GM23248 (cell line): ENCODE data around the gene AIMP1. TPM values are rescaled to one million over a fixed set of nuclear protein-coding genes. Genes with fewer than 3 reads are reported as not detected.

ENCODE experiments used
- DNase-seq: peaks from one replicate; pipeline ENCODE4 v3.0.0-alpha.2; 2015
- H2AFZ ChIP-seq: fragments of 200-600 bp; sonication (generic); 2 replicates; pipeline ENCODE4 v1.6.1; 2016; ENCODE audit warnings: antibody characterized with exemption
- H3F3A ChIP-seq: fragments of 200-600 bp; sonication (generic); 2 replicates; pipeline ENCODE4 v1.6.1; 2016; ENCODE audit warnings: mild to moderate bottlenecking, antibody characterized with exemption, mixed run types; ENCODE audit not compliant: insufficient read depth
- H3K27ac ChIP-seq: fragments of 200-600 bp; sonication (generic); 2 replicates; pipeline ENCODE4 v1.5.1; 2016; ENCODE audit warnings: mild to moderate bottlenecking
- H3K27me3 ChIP-seq: fragments of 200-600 bp; sonication (generic); replicated peaks from 2 replicates; pipeline ENCODE4 v1.6.1; 2016; ENCODE audit warnings: mild to moderate bottlenecking; ENCODE audit not compliant: insufficient read depth
- H3K36me3 ChIP-seq: fragments of 200-600 bp; sonication (generic); 2 replicates; pipeline ENCODE4 v1.6.1; 2016; ENCODE audit warnings: low read depth, mild to moderate bottlenecking
- H3K4me1 ChIP-seq: fragments of 200-600 bp; sonication (generic); 2 replicates; pipeline ENCODE4 v1.6.1; 2016; ENCODE audit warnings: mild to moderate bottlenecking; ENCODE audit not compliant: insufficient read depth
- H3K4me2 ChIP-seq: fragments of 200-600 bp; sonication (generic); one replicate; pipeline ENCODE4 v1.6.1; 2016; ENCODE audit warnings: mild to moderate bottlenecking; ENCODE audit not compliant: unreplicated experiment
- H3K4me3 ChIP-seq: fragments of 200-600 bp; sonication (generic); 2 replicates; pipeline ENCODE4 v1.5.1; 2016; ENCODE audit warnings: mild to moderate bottlenecking
- H3K79me2 ChIP-seq: fragments of 200-600 bp; sonication (generic); 2 replicates; pipeline ENCODE4 v1.6.1; 2016; ENCODE audit warnings: mild to moderate bottlenecking; ENCODE audit not compliant: insufficient read depth
- H3K9ac ChIP-seq: fragments of 200-600 bp; sonication (generic); 2 replicates; pipeline ENCODE4 v1.6.1; 2016; ENCODE audit warnings: mild to moderate bottlenecking
- H3K9me2 ChIP-seq: fragments of 200-600 bp; sonication (generic); 2 replicates; pipeline ENCODE4 v1.6.1; 2016; ENCODE audit warnings: mixed run types, mild to moderate bottlenecking, moderate library complexity; ENCODE audit not compliant: insufficient read depth
- H3K9me3 ChIP-seq: fragments of 200-600 bp; sonication (generic); one replicate; pipeline ENCODE4 v1.6.1; 2017; ENCODE audit warnings: low read depth
- H4K20me1 ChIP-seq: fragments of 200-600 bp; sonication (generic); 2 replicates; pipeline ENCODE4 v1.6.0; 2016; ENCODE audit not compliant: insufficient read depth
- EZH2 ChIP-seq: fragments of 200-600 bp; sonication (generic); IDR thresholded peaks from 2 replicates; pipeline ENCODE4 v1.6.1; 2018; ENCODE audit warnings: antibody characterized with exemption, mild to moderate bottlenecking; ENCODE audit not compliant: insufficient read depth, poor library complexity, severe bottlenecking
- EZH2phosphoT487 ChIP-seq: fragments of 200-600 bp; sonication (generic); IDR thresholded peaks from 2 replicates; pipeline ENCODE4 v1.6.1; 2018; ENCODE audit warnings: antibody characterized with exemption, moderate library complexity, mild to moderate bottlenecking, low read depth; ENCODE audit not compliant: insufficient read depth
- WGBS, 2 experiments: methylation state at CpG; one replicate each; pipeline ENCODE4 v1.1.6; 2015 to 2017; ENCODE audit warnings: low lambda C conversion rate in 2 of 2, low coverage in 1 of 2; ENCODE audit errors: missing lambda C conversion rate in 2 of 2; 5-methylcytosine and 5-hydroxymethylcytosine counted together
- in situ Hi-C: fragments of 300-500 bp; cut with MboI; formaldehyde crosslinking; loops from 2 replicates; pipeline ENCODE4 v1.15.0; 2020
- polyA plus RNA-seq: library from polyadenylated mRNA; unstranded; fragments of >200 nt; fragmentation: Nextera tagmentation; extraction: Ambion mirVana; gene quantifications from 2 replicates; pipeline ENCODE4 v1.2.1, GENCODE V29; 2016
- total RNA-seq: library from RNA; depleted of rRNA; stranded (reverse); fragments of >200 nt; shearing (Covaris generic); gene quantifications from 2 replicates; pipeline ENCODE4 v1.2.3, GENCODE V29; 2014

The AIMP1 gene
- total and polyA plus RNA-seq, 2 experiments from 2014 or later = 45.5 to 101 TPM

DNA sequence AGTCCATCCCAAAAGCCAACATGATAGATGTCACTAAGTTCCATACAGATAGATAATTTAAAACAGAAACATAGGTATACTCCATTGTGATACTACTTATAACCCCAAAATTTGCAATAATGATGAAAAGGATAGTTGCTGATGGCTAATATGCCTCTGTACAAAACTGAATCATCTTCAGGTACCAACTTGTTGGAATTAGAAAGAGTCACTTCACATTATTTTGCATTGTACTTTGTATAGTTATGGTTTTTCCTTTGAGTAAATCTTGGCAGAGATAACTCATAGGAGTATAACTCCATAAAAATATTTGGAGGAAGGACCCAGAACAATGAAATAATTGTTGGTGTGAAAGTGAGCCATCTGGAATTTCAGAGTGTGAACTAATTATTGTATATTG, 34.7 kb downstream of the AIMP1 start:
- no peak for DNase-seq
- H3F3A ChIP-seq = peaks cover 9% of the 10 kb centered on the region
- H2AFZ ChIP-seq = no peak overlapping the region
- no peaks in the 10 kb centered on the region for H3K9me3 ChIP-seq
- H4K20me1 ChIP-seq = no peaks in the 10 kb centered on the region
- H3K4me3 ChIP-seq = no peak overlapping the region
- H3K27me3 ChIP-seq = no peaks in the 10 kb centered on the region
- H3K27ac ChIP-seq = no peak overlapping the region
- TF ChIP-seq EZH2 (no peak), EZH2phosphoT487 (no peak)
- in situ Hi-C loops = no loop called here
- H3K9ac ChIP-seq = no peak overlapping the region
- H3K4me1 ChIP-seq = peaks cover 14% of the 10 kb centered on the region
- no peaks in the 10 kb centered on the region for H3K9me2 ChIP-seq
- peaks cover 10% of the 10 kb centered on the region; the same call in 1 of the 2 replicates for H3K79me2 ChIP-seq
- H3K36me3 ChIP-seq = peaks cover 22% of the 10 kb centered on the region
- H3K4me2 ChIP-seq = no peak overlapping the region

DNA sequence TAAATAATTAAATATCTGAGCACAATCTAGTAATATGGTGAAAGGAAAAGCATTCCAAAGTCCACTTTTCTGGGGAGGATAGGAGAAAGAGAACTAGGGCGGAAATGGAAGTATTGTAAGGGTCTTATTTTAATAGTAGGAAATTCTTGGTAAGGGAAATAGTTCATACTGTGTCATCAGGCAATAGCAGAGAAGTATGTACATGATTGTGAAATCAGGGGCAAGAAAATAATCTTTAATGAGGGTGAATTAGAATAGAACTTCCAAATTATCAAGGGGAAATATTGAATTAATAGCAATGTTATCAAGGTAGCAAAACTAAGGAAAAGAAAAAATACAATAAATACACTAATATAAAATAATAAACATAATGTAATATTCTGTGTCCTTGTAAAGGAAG, 37.4 kb downstream of the AIMP1 start:
- in situ Hi-C loops = no loop called here
- no peaks in the 10 kb centered on the region for H3K9me3 ChIP-seq
- H4K20me1 ChIP-seq = no peaks in the 10 kb centered on the region
- no peak overlapping the region for H2AFZ ChIP-seq
- no peak overlapping the region for H3K4me3 ChIP-seq
- no peak overlapping the region for H3K4me2 ChIP-seq
- no peaks in the 10 kb centered on the region for H3K9me2 ChIP-seq
- DNase-seq = peak; percentile 30
- TF ChIP-seq EZH2phosphoT487 (no peak), EZH2 (no peak)
- no peak overlapping the region for H3K27ac ChIP-seq
- no peaks in the 10 kb centered on the region for H3K27me3 ChIP-seq
- WGBS, 2 experiments = 96 to 100% methylated on average over 1 of the region's 1 CpG
- no peak overlapping the region for H3K9ac ChIP-seq
- peaks cover 28% of the 10 kb centered on the region for H3F3A ChIP-seq
- H3K36me3 ChIP-seq = peaks cover 6% of the 10 kb centered on the region; the same call in 1 of the 2 replicates
- H3K4me1 ChIP-seq = peaks cover 21% of the 10 kb centered on the region
- H3K79me2 ChIP-seq = no peaks in the 10 kb centered on the region

DNA sequence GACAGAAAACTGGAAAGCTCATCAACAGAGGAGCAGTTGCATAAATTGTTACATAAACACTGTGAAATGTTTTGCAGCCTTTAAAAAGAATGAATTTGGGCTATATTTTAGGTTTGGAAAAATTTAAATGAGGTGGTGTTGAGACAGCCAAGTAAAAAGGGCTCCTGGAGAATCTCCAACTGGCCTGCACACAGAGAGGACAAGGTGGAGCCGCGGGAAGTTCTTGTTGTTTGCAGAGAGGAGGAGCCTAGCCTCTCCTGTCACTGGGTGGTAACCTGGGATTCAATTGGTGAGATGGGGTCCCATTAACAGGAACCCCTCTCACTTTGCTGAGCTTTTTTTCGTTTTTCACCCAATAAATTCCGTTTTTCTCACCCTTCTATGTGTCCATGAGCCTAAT, 38.8 kb downstream of the AIMP1 start:
- H3K4me1 ChIP-seq = peaks cover 30% of the 10 kb centered on the region
- H3K9me3 ChIP-seq = no peaks in the 10 kb centered on the region
- H3K79me2 ChIP-seq = no peaks in the 10 kb centered on the region
- H3K4me3 ChIP-seq = no peak overlapping the region
- H2AFZ ChIP-seq = peak overlapping the region; percentile 37
- no peaks in the 10 kb centered on the region for H3K27me3 ChIP-seq
- H3F3A ChIP-seq = peaks cover 35% of the 10 kb centered on the region
- no peaks in the 10 kb centered on the region; the same call in 1 of the 2 replicates for H3K36me3 ChIP-seq
- H3K9me2 ChIP-seq = no peaks in the 10 kb centered on the region
- DNase-seq = no peak
- no peak overlapping the region for H3K27ac ChIP-seq
- TF ChIP-seq EZH2phosphoT487 = no peak
- TF ChIP-seq EZH2 = no peak
- no peaks in the 10 kb centered on the region for H4K20me1 ChIP-seq
- in situ Hi-C loops = no loop called here
- 46% methylated on average over 4 of the region's 4 CpGs for WGBS, 2 experiments
- H3K9ac ChIP-seq = no peak overlapping the region
- no peak overlapping the region for H3K4me2 ChIP-seq

DNA sequence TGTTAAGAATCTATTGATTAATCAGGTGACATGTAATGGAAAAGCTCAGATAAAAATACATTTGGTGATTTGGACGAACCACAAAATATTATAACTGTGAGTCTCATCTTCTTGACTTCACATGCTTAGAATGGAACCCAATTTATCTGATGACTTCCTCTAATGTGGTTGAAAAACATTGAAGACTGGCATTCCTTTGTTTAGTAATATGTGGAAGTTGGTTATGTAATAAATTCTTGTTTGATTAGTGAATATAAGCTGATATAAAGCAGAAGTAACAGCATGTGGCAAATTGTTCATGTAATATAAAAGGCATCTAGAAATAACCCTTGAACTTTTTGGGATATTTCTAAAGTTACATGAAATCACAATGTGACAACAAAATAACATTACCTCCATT, 42.5 kb downstream of the AIMP1 start:
- Histone ChIP-seq H3K79me2 (no peaks in the 10 kb centered on the region), H3K4me1 (peaks cover 30% of the 10 kb centered on the region), H3K9ac (no peak overlapping the region), H3F3A (peaks cover 28% of the 10 kb centered on the region), H3K9me3 (no peaks in the 10 kb centered on the region), H3K9me2 (no peaks in the 10 kb centered on the region), H3K4me2 (peak overlapping the region; percentile 22), H4K20me1 (no peaks in the 10 kb centered on the region), H3K36me3 (no peaks in the 10 kb centered on the region), H3K27me3 (no peaks in the 10 kb centered on the region), H2AFZ (no peak overlapping the region), H3K27ac (peak overlapping the region; percentile 42), H3K4me3 (no peak overlapping the region)
- DNase-seq = peak; percentile 79
- in situ Hi-C loops = no loop called here
- WGBS, 2 experiments = 0 to 3% methylated on average over 1 of the region's 1 CpG
- peak; percentile 90 for TF ChIP-seq EZH2phosphoT487
- no peak for TF ChIP-seq EZH2
